SU-DHL-6 (cell line): Measurements from ENCODE around the gene ERC1.

ENCODE experiments used
- H2AFZ ChIP-seq: fragments of 200-600 bp; sonication (generic); 2 replicates; pipeline ENCODE4 v1.6.1; 2014; ENCODE audit warnings: low read depth, mild to moderate bottlenecking, moderate library complexity, mixed read lengths, antibody characterized with exemption, low read length; ENCODE audit not compliant: severe bottlenecking
- H3F3A ChIP-seq: fragments of 200-600 bp; shearing (Covaris generic); 2 replicates; pipeline ENCODE4 v1.6.0; 2016; ENCODE audit warnings: antibody characterized with exemption, mild to moderate bottlenecking; ENCODE audit not compliant: insufficient read depth
- H3K27ac ChIP-seq: fragments of 200-600 bp; sonication (generic); 2 replicates; pipeline ENCODE4 v1.5.1; 2016; ENCODE audit warnings: low read depth, mild to moderate bottlenecking, low read length, moderate library complexity, mixed read lengths
- H3K27me3 ChIP-seq: fragments of 200-600 bp; sonication (generic), shearing (Covaris generic); 2 replicates; pipeline ENCODE4 v1.6.0; 2014; ENCODE audit warnings: mild to moderate bottlenecking, low read length
- H3K36me3 ChIP-seq: fragments of 200-600 bp; sonication (generic); 2 replicates; pipeline ENCODE4 v1.6.1; 2014; ENCODE audit warnings: mild to moderate bottlenecking, low read length, mixed read lengths
- H3K4me2 ChIP-seq: fragments of 300-600, 200-600 bp; shearing (Covaris generic), sonication (generic); 2 replicates; pipeline ENCODE4 v1.6.0; 2014; ENCODE audit warnings: low read length, low read depth, mild to moderate bottlenecking; ENCODE audit not compliant: poor library complexity, severe bottlenecking
- H3K4me3 ChIP-seq: fragments of 200-600 bp; sonication (generic); 2 replicates; pipeline ENCODE4 v1.5.1; 2014; ENCODE audit warnings: antibody characterized with exemption, low read length, mild to moderate bottlenecking, mixed read lengths; ENCODE audit not compliant: insufficient read depth, poor library complexity, severe bottlenecking
- H3K79me2 ChIP-seq: fragments of 200-600 bp; sonication (generic); 2 replicates; pipeline ENCODE4 v1.6.1; 2014; ENCODE audit warnings: mild to moderate bottlenecking, low read length, moderate library complexity; ENCODE audit not compliant: insufficient read depth
- H3K9ac ChIP-seq: fragments of 200-600 bp; sonication (generic); 2 replicates; pipeline ENCODE4 v1.7.0; 2014; ENCODE audit warnings: mild to moderate bottlenecking, low read length
- H3K9me2 ChIP-seq: fragments of 200-600 bp; sonication (generic); replicated peaks from 2 replicates; pipeline ENCODE4 v1.6.1; 2014; ENCODE audit warnings: low read length; ENCODE audit not compliant: insufficient read depth
- H3K9me3 ChIP-seq: fragments of 200-600 bp; sonication (generic); 2 replicates; pipeline ENCODE4 v1.6.1; 2014; ENCODE audit warnings: low read length, mixed read lengths; ENCODE audit not compliant: insufficient read depth
- H4K20me1 ChIP-seq: fragments of 200-600 bp; sonication (generic); 2 replicates; pipeline ENCODE4 v1.6.1; 2014; ENCODE audit warnings: low read depth, mild to moderate bottlenecking, antibody characterized with exemption, low read length, moderate library complexity, mixed read lengths
- CTCF ChIP-seq: fragments of 200-600 bp; sonication (generic); IDR thresholded peaks from one replicate; pipeline ENCODE4 v1.5.1; 2017; ENCODE audit warnings: antibody characterized with exemption, mild to moderate bottlenecking, low read length, moderate library complexity; ENCODE audit not compliant: insufficient read depth, poor library complexity, severe bottlenecking
- EZH2phosphoT487 ChIP-seq: fragments of 200-600 bp; sonication (generic), shearing (Covaris generic); conservative IDR thresholded peaks from 2 replicates; pipeline ENCODE4 v1.6.1; 2018; ENCODE audit warnings: mild to moderate bottlenecking, antibody characterized with exemption, low read length, moderate library complexity, mixed read lengths

The ERC1 gene

DNA sequence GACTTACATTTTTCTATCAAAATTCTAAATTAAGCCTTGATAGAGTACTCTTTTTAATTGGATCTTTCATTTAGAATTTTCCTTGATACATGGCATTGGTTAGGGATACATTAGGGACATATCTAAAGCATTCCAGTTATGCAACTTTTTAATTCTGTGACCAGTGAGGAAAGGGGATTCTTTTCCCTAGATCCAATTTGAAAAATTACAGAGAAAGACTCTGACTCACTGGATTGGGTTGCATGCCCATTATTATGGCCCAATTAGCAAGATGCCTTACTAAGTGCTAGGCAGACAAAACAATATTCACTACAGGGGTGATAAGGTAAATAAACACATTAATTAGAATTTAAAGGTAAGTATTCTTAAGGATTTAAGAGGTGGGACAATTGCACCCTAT lies 36.3 kb upstream of the ERC1 start:
- no peak for TF ChIP-seq EZH2phosphoT487
- TF ChIP-seq CTCF: no peak
- H3K4me3 ChIP-seq: no peak overlapping the region

DNA sequence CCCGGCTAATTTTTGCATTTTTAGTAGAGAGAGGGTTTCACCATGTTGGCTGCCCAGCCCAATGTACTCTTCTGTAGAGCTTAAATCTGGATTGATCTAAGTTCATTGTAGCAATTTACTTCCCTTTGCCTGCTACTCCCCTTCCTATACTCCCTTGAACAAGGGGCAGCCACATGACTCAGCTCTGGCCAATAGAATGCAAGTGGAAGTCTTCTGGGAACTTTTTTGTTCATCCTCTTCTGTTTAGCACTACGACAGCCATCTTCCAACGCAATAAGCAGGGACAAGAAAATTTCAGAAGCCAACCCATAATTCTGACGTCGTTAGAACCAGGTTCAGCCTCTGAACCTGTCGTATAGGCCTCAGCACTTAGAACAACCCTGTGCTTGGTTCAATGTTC lies 35.1 kb upstream of the ERC1 start:
- Histone ChIP-seq H3K9me2 (no peaks in the 10 kb centered on the region), H3K4me3 (no peak overlapping the region), H3K27me3 (no peaks in the 10 kb centered on the region), H3K36me3 (no peaks in the 10 kb centered on the region), H2AFZ (no peak overlapping the region), H3K27ac (no peak overlapping the region), H3F3A (peaks cover 15% of the 10 kb centered on the region; the same call in 1 of the 2 replicates), H3K9me3 (no peaks in the 10 kb centered on the region), H3K9ac (no peak overlapping the region), H4K20me1 (no peaks in the 10 kb centered on the region), H3K4me2 (no peak overlapping the region), H3K79me2 (no peaks in the 10 kb centered on the region)
- TF ChIP-seq EZH2phosphoT487: no peak
- no peak for TF ChIP-seq CTCF

More for the DNA sequence above, 36.3 kb upstream of the ERC1 start:
- H3K9me3 ChIP-seq: no peaks in the 10 kb centered on the region
- H3K27ac ChIP-seq: no peak overlapping the region
- H3K36me3 ChIP-seq: no peaks in the 10 kb centered on the region
- no peak overlapping the region for H3K4me2 ChIP-seq
- H2AFZ ChIP-seq: no peak overlapping the region
- H3F3A ChIP-seq: peaks cover 15% of the 10 kb centered on the region; the same call in 1 of the 2 replicates
- H3K9ac ChIP-seq: no peak overlapping the region
- H3K27me3 ChIP-seq: no peaks in the 10 kb centered on the region
- no peaks in the 10 kb centered on the region for H4K20me1 ChIP-seq
- H3K79me2 ChIP-seq: no peaks in the 10 kb centered on the region
- H3K9me2 ChIP-seq: no peaks in the 10 kb centered on the region

- H3K4me2 ChIP-seq: no peak overlapping the region
- no peak overlapping the region for H3K4me3 ChIP-seq
- no peaks in the 10 kb centered on the region for H3K9me3 ChIP-seq
- H3F3A ChIP-seq: 0 out of 2 replicates have a peak, but pooled peaks cover 2% of the 10 kb centered on the region
- no peaks in the 10 kb centered on the region for H4K20me1 ChIP-seq
- no peaks in the 10 kb centered on the region for H3K27me3 ChIP-seq
- no peak overlapping the region for H3K27ac ChIP-seq
- TF ChIP-seq EZH2phosphoT487 (no peak), CTCF (no peak)
- no peaks in the 10 kb centered on the region for H3K36me3 ChIP-seq
- H3K79me2 ChIP-seq: no peaks in the 10 kb centered on the region
- H3K9ac ChIP-seq: no peak overlapping the region
- no peak overlapping the region for H2AFZ ChIP-seq
- H3K9me2 ChIP-seq: no peaks in the 10 kb centered on the region
Observed at GRCh38 chr12:958588-959123, 32.4 kb upstream of the ERC1 start.
